HepG2 (cell line): ENCODE data around the gene PCNT.

Experiments
- FOXK2 ChIP-seq: fragments of 450-650 bp; IDR thresholded peaks from 2 replicates; pipeline ENCODE4 v1.6.1; 2016
- MTA1 ChIP-seq: sonication (generic); formaldehyde crosslinking; IDR thresholded peaks from 2 replicates; pipeline ENCODE4 v1.4.0; 2020; ENCODE audit warnings: missing genetic modification reagents, mild to moderate bottlenecking, borderline replicate concordance
- POLR2AphosphoS2 ChIP-seq: IDR thresholded peaks from 2 replicates; pipeline ENCODE4 v1.6.1; 2011; ENCODE audit warnings: low read depth, low read length, improper control_type of control experiment

- TF ChIP-seq FOXK2: no peak
- TF ChIP-seq POLR2AphosphoS2: no peak
- no peak for TF ChIP-seq MTA1 (CRISPR knock-in tag)
Observed at GRCh38 chr21:46354518-46354917, 30.6 kb downstream of the PCNT start.
